Measurements from ENCODE around the gene SESTD1.
"Not testable (repeated sequence)": the region's sequence is repeated elsewhere in the genome, so short reads cannot be mapped to it uniquely, and the experiment has no call there.

The SESTD1 gene

GRCh38 chr2:179266271-179266670 lies 1.6 kb upstream of the SESTD1 start:
- DNase-seq (ENCODE audit: low read depth in 2 of 2): no peak

- no peak for DNase-seq (ENCODE audit: low read depth in 2 of 2)
Measured at GRCh38 chr2:179265082-179265510, 464 bp upstream of the SESTD1 start.

DNA sequence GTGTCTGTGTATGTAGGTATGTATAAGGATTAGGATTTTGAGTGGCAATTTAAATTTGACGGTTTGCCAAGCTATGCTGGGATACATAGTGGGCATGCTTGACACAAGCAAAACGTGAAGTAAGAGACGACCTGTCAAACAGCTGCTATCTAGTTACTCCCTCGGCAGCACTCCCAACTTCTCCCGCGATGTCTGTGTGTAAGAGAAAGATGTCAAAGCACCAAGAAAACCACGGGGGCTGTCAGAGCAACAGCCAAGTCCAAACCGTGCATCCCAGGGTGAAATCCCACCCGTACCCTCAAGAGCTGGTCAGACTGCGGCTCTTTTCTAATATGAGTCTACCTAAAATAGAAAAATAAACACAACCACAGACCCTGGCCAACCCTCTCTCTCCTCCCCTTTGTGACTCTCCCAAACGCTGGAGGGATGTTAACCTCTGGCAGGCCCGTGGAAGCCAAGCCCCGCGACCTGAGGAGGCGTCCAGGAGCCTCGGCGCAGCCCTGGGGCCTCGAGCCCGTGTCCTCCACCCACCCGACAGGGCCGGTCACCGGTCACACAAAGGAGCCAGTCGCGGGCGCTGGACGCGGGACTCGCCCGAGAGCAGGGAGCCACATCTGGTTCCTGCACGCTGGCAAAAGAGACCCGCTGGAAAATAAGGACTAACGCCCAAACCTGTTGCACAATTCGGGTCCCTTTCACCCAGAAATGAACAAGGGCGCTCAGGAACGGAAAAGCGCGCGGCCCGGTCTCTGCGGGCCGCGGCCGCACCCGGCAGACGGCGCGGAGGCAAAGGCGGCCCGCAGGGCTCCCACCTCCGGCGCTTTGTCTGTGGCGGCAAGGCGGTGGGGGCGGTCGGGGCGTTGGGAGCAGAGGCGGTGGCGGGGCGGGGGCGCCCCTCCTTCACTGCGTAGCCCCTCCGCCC lies 925 bp downstream of the SESTD1 start:
- no peak for DNase-seq (ENCODE audit: low read depth in 2 of 2)

DNA sequence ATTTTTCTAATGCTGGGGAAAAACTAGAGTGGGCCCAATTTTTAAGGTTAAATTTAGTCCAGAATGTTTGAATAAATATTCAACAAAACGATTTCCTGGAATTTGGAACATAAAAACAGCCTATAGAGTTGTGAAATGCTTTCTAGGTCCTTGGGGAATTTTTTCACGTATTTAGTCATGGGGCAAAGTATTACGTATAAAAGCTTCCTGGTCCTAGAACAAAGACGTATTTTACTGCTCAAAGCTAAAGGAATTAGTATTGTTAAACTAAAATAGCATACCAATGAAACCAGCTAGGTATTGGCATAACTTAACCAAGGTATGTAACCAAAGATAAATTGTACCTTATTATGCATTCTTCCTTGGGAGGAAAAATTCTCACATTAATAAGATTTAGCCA lies 1.6 kb downstream of the SESTD1 start:
- no peak for DNase-seq (ENCODE audit: low read depth in 2 of 2)

GRCh38 chr2:179262077-179262660 lies 2.5 kb downstream of the SESTD1 start:
- no peak for DNase-seq (ENCODE audit: low read depth in 2 of 2)

DNA sequence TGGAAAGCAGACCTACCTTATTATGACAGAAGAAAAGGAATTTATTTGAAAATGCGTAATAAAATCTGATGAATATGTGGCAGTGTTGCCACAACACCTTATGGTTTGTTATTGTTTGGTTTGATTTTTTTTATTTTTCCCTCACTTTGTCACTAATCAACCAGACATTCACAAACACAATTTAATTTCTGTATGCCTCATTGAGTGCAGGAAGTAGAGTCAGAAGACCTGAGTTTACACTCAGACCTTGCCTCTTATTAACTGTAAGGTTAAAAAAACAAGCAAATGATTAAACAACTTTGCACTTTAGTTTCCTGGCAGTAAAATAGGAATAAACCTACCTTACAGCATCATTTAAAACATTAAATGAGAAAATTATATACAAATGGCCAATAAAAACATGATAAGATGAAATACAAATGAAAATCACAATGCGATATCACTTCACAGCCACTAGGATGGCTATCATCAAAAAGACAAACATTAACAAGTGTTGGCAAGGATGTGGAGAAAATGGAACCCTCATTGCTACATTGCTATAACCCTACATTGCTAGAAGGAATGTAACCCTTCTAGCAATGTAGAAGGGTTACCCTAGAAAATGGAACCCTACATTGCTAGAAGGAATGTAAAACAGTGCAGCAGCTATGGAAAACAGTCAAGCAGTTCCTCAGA lies 3.3 kb downstream of the SESTD1 start:
- DNase-seq (ENCODE audit: low read depth in 2 of 2): no peak

GRCh38 chr2:179260224-179260623 lies 4.4 kb downstream of the SESTD1 start:
- DNase-seq (ENCODE audit: low read depth in 2 of 2): no peak

- DNase-seq (ENCODE audit: low read depth in 2 of 2): no peak
Measured at GRCh38 chr2:179255129-179255528, 9.5 kb downstream of the SESTD1 start.

GRCh38 chr2:179253226-179253625 lies 11.4 kb downstream of the SESTD1 start:
- no peak for DNase-seq (ENCODE audit: low read depth in 2 of 2)

- DNase-seq (ENCODE audit: low read depth in 2 of 2): no peak
Measured at GRCh38 chr2:179252423-179252822, 12.2 kb downstream of the SESTD1 start.

DNA sequence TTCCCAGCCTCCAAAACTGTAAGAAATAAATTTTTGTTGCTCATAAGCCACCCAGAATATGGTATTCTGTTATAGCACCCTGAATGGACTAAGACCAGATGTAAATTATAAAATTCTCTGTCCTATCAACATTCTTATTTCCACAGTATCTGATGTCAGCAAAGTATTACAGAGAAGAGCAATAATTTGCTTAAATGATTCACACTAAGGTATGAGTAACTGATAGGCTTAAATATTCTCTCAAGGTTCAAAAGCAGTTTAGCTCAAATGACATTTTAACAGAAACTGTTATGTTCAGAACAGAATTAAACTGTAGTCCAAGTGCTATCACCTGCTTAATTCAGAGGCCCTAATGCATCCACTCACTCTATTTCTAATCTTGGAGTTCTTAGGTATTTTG lies 12.8 kb downstream of the SESTD1 start:
- DNase-seq (ENCODE audit: low read depth in 2 of 2): no peak

GRCh38 chr2:179250848-179251504 lies 13.7 kb downstream of the SESTD1 start:
- no peak for DNase-seq (ENCODE audit: low read depth in 2 of 2)

- DNase-seq (ENCODE audit: low read depth in 2 of 2): no peak
Measured at GRCh38 chr2:179250095-179250494, 14.5 kb downstream of the SESTD1 start.

DNA sequence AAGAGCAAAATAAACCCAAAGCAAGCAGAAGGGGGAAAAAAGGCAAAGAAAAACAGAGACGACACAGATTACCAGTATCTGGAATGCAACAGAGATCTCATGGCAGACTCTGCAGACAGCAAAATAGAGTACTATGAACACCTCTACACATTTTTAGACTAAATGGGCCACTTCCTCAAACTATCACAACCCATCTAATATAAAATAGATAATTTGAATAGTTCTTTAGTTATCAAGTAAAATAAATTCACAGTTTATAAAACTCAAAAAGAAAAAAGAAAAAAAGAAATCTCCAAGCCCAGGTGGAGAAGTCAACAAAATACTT lies 16.6 kb downstream of the SESTD1 start:
- no peak for DNase-seq (ENCODE audit: low read depth in 2 of 2)

DNA sequence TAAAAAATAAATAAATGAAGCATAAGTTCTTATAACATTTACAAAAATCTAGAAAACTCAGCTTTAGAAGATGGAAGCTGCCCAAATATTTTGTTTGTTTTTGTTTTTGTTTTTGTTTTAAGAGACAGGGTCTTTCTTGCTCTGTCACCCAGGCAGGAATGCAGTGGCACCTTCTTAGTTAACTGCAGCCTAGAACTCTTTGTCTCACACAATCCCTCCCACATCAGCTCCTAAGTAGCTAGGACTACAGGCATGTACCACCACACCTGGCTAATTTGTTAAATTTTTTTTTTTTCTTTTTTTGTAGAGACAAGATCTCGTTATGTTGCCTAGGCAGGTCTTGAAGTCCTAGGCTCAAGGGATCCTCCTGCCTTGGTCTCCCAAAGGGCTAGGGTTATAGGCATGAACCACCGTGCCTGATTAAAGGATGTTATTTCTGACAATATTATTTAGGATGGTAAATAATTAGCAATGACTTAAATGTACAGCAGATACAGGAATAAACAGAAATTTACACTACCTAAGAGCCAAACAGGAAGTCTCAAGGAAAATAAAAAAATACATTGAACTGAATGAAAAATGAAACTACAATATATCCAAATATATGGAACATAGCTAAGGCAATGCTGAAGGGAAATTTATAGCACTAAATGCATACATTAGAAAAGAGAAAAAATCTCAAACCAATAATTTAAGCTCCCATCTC lies 17.2 kb downstream of the SESTD1 start:
- no peak for DNase-seq (ENCODE audit: low read depth in 2 of 2)

GRCh38 chr2:179245843-179246242 lies 18.8 kb downstream of the SESTD1 start:
- DNase-seq (ENCODE audit: low read depth in 2 of 2): not testable (repeated sequence)

DNA sequence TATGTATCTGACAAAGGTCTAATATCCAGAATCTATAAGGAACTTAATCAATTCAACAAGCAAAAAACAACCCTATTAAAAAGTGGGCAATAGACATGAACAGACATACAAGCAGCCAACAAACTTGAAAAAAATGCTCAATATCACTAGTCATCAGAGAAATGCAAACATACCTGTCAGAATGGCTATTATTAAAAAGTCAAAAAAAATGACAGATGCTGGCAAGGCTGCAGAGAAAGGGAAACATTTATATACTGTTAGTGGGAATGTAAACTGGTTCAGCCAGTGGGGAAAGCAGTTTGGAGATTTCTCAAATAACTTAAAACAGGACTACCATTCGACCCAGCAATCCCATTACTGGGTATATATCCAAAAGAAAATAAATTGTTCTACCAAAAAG lies 21.6 kb downstream of the SESTD1 start:
- DNase-seq (ENCODE audit: low read depth in 2 of 2): no peak

GRCh38 chr2:179240481-179241451 lies 23.9 kb downstream of the SESTD1 start:
- DNase-seq (ENCODE audit: low read depth in 2 of 2): no peak

DNA sequence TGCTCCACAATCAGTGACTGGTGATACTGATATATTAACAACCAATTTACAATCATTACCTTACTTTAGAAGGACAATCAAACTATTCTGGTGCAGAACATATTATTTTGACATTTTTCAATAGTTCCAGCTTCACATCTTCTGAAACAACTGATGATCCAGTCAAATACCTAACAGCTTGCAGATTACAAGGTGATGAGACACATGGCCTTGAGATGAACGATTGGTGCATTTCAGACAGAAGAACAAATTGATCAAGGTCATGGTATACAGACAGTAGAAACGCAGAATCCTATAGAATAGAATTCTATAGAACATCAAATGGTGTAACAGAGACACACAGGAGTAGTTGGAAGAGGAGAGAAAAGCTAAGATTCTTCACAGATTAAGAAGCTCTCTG lies 24.8 kb downstream of the SESTD1 start:
- no peak for DNase-seq (ENCODE audit: low read depth in 2 of 2)

DNA sequence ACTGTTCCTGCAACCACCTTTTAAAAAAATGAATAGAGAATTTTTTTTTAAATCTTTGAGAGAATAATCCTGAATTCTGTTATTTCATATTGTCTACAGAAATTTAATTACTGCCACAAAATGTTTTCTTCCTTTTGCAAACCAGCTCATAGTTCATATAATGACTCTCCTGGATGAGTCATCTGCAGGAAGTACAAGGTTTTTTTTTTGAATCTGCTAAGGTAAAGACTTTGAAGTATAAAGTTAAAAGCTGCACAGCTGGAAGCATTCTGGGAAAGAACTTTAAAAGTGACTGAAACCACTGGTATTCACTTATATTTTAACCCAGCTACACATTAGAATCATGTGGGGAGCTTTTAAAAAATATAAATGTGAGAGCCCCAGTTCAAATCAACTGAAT lies 25.4 kb downstream of the SESTD1 start:
- DNase-seq (ENCODE audit: low read depth in 2 of 2): no peak

GRCh38 chr2:179238027-179238426 lies 26.6 kb downstream of the SESTD1 start:
- no peak for DNase-seq (ENCODE audit: low read depth in 2 of 2)
